DLD1 (cell line): ENCODE results near the gene NNAT.

Experiments
- in situ Hi-C: cut with HindIII; loops from 2 replicates; pipeline ENCODE4 v1.10.0; 2017; ENCODE audit warnings: low sequenced_read_pairs

The NNAT gene

GRCh38 chr20:37501940-37502339 is 19.1 kb upstream of the NNAT start:
- in situ Hi-C loops, result loop anchor here (25.0 kb wide), 1 partner anchor 240 kb away; the partner anchor contains the start of gene GHRH

- in situ Hi-C loops, result loop anchor here (25.0 kb wide), 1 partner anchor 240 kb away; the partner anchor contains the start of gene GHRH
Observed at GRCh38 chr20:37502654-37503053, 18.4 kb upstream of the NNAT start.

- in situ Hi-C loops, result loop anchor here (25.0 kb wide), 1 partner anchor 241 kb away; the partner anchor contains the start of gene GHRH
Observed at GRCh38 chr20:37503256-37503927, 17.7 kb upstream of the NNAT start.

GRCh38 chr20:37504404-37505096 is 16.5 kb upstream of the NNAT start:
- in situ Hi-C loops, result loop anchor here (25.0 kb wide), 1 partner anchor 242 kb away; the partner anchor contains the start of gene GHRH

GRCh38 chr20:37505263-37506151 is 15.5 kb upstream of the NNAT start:
- in situ Hi-C loops, result loop anchor here (25.0 kb wide), 1 partner anchor 243 kb away; the partner anchor contains the start of gene GHRH

GRCh38 chr20:37506152-37506725 is 14.8 kb upstream of the NNAT start:
- in situ Hi-C loops, result loop anchor here (25.0 kb wide), 1 partner anchor 244 kb away; the partner anchor contains the start of gene GHRH

- in situ Hi-C loops, result loop anchor here (25.0 kb wide), 1 partner anchor 248 kb away; the partner anchor contains the start of gene GHRH
Observed at GRCh38 chr20:37510226-37510625, 10.8 kb upstream of the NNAT start.

- in situ Hi-C loops, result loop anchor here (25.0 kb wide), 1 partner anchor 249 kb away; the partner anchor contains the start of gene GHRH
Observed at GRCh38 chr20:37511610-37512275, 9.3 kb upstream of the NNAT start.

- in situ Hi-C loops, result loop anchor here (25.0 kb wide), 1 partner anchor 252 kb away; the partner anchor contains the start of gene GHRH
Observed at GRCh38 chr20:37513779-37514359, 7.2 kb upstream of the NNAT start.

- in situ Hi-C loops, result loop anchor here (25.0 kb wide), 1 partner anchor 254 kb away; the partner anchor contains the start of gene GHRH
Observed at GRCh38 chr20:37515876-37516275, 5.2 kb upstream of the NNAT start.

GRCh38 chr20:37516811-37517750 is 4.0 kb upstream of the NNAT start:
- in situ Hi-C loops, result loop anchor here (25.0 kb wide), 1 partner anchor 255 kb away; the partner anchor contains the start of gene GHRH

GRCh38 chr20:37518059-37518458 is 3.0 kb upstream of the NNAT start:
- in situ Hi-C loops, result loop anchor here (25.0 kb wide), 1 partner anchor 256 kb away; the partner anchor contains the start of gene GHRH

GRCh38 chr20:37518606-37519507 is 2.2 kb upstream of the NNAT start:
- in situ Hi-C loops, result loop anchor here (25.0 kb wide), 1 partner anchor 257 kb away; the partner anchor contains the start of gene GHRH

GRCh38 chr20:37519508-37520418 is 1.3 kb upstream of the NNAT start:
- in situ Hi-C loops, result loop anchor here (25.0 kb wide), 1 partner anchor 257 kb away; the partner anchor contains the start of gene GHRH

- in situ Hi-C loops, result loop anchor here (25.0 kb wide), 1 partner anchor 258 kb away; the partner anchor contains the start of gene GHRH
Observed at GRCh38 chr20:37520419-37520955, 563 bp upstream of the NNAT start.
